Liver (tissue), 3 donors: ENCODE measurements around the gene ARHGAP40.

Experiments
- EGR1 ChIP-seq, 2 donors: IDR thresholded peaks; 2 replicates each; pipeline ENCODE4 v1.6.1; 2016 to 2018; ENCODE audit warnings: antibody characterized with exemption in 2 of 2, low read depth in 2 of 2
- FOXA2 ChIP-seq: IDR thresholded peaks from 2 replicates; pipeline ENCODE4 v1.6.1; 2016; ENCODE audit warnings: antibody characterized with exemption
- GABPA ChIP-seq, 2 donors: IDR thresholded peaks in 1 of 2; conservative IDR thresholded peaks in 1 of 2; 2 replicates each; pipeline ENCODE4 v1.6.1; 2016; ENCODE audit warnings: antibody characterized with exemption in 2 of 2, mild to moderate bottlenecking in 1 of 2, moderate library complexity in 1 of 2
- HNF4A ChIP-seq, 2 donors: conservative IDR thresholded peaks; 2 replicates each; pipeline ENCODE4 v1.6.1; 2016; ENCODE audit warnings: antibody characterized with exemption in 2 of 2, mild to moderate bottlenecking in 2 of 2
- JUND ChIP-seq, 2 donors: IDR thresholded peaks; 2 replicates each; pipeline ENCODE4 v1.6.1; 2016; ENCODE audit warnings: antibody characterized with exemption in 2 of 2
- REST ChIP-seq: IDR thresholded peaks from 2 replicates; pipeline ENCODE4 v1.6.1; 2016; ENCODE audit warnings: antibody characterized with exemption, mild to moderate bottlenecking
- TAF1 ChIP-seq: conservative IDR thresholded peaks from 2 replicates; pipeline ENCODE4 v1.6.1; 2016; ENCODE audit warnings: antibody characterized with exemption, mild to moderate bottlenecking
- TF ChIP-seq, protein P1 (sequence below): fragments of 150-350 bp; IDR thresholded peaks from 2 replicates; pipeline ENCODE4 v1.5.1; 2017; ENCODE audit warnings: improper control_type of control experiment, low read depth, low read length; ENCODE audit not compliant: missing input control
- TF ChIP-seq, protein P2 (sequence below): IDR thresholded peaks from 2 replicates; pipeline ENCODE4 v1.6.1; 2016; ENCODE audit warnings: antibody characterized with exemption
- donor health status: healthy.
- donor health status: healthy.

DNA sequence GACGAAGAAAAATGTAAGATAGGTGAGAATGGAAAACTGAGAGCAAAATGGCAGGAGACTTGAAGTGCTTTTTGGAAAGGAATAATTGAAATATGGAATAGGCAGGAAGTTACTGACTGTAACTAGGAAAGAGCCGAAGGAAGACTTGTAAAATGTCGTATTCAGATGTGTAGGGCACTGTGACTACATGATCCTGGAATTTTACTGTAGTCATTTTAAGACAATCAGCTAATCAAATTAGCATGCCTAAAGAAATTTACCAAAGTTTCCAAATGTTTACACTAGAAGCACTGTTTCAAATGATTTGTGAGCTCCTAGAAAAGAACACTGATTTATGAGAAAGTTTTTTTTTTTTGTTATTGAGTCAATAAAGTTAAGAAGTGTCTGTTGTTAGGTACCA, 41.8 kb upstream of the ARHGAP40 start:
- TF ChIP-seq, protein P1, sequence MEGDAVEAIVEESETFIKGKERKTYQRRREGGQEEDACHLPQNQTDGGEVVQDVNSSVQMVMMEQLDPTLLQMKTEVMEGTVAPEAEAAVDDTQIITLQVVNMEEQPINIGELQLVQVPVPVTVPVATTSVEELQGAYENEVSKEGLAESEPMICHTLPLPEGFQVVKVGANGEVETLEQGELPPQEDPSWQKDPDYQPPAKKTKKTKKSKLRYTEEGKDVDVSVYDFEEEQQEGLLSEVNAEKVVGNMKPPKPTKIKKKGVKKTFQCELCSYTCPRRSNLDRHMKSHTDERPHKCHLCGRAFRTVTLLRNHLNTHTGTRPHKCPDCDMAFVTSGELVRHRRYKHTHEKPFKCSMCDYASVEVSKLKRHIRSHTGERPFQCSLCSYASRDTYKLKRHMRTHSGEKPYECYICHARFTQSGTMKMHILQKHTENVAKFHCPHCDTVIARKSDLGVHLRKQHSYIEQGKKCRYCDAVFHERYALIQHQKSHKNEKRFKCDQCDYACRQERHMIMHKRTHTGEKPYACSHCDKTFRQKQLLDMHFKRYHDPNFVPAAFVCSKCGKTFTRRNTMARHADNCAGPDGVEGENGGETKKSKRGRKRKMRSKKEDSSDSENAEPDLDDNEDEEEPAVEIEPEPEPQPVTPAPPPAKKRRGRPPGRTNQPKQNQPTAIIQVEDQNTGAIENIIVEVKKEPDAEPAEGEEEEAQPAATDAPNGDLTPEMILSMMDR: no peak
- TF ChIP-seq EGR1 (IDR thresholded peaks at IDR 0.05; ENCODE audit: low read depth in 2 of 2) (no peak), HNF4A (conservative IDR thresholded peaks at IDR 0.05) (no peak), JUND (IDR thresholded peaks at IDR 0.05) (no peak), TAF1 (no peak), GABPA (IDR thresholded peaks at IDR 0.05 in 1 of 2, conservative IDR thresholded peaks at IDR 0.05 in 1 of 2) (no peak), REST (no peak), FOXA2 (no peak)
- TF ChIP-seq, protein P2, sequence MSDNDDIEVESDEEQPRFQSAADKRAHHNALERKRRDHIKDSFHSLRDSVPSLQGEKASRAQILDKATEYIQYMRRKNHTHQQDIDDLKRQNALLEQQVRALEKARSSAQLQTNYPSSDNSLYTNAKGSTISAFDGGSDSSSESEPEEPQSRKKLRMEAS: no peak
